Epithelial cell of proximal tubule (primary cell): ENCODE data around the gene WDFY4. TPM values are rescaled to one million over a fixed set of nuclear protein-coding genes. Genes with fewer than 3 reads are reported as not detected.

Source experiments
- DNase-seq: peaks from one replicate; pipeline ENCODE4 v3.0.0-alpha.2; 2011; ENCODE audit warnings: low read depth
- H3K4me3 ChIP-seq: 2 replicates; pipeline ENCODE4 v1.5.1; 2011; ENCODE audit warnings: low read depth, mild to moderate bottlenecking, low read length
- CTCF ChIP-seq: conservative IDR thresholded peaks from 2 replicates; pipeline ENCODE4 v1.5.1; 2012; ENCODE audit warnings: low read depth, mild to moderate bottlenecking, low read length
- total RNA-seq: library from RNA; depleted of rRNA; stranded (reverse); fragments of >200 nt; gene quantifications from 2 replicates; pipeline ENCODE4 v1.2.3, GENCODE V29; 2015

WDFY4 gene
- total RNA-seq, 1 donor from 2014 or later: not detected

GRCh38 chr10:49008505-49009198 lies 324.0 kb downstream of the WDFY4 start:
- no peak for TF ChIP-seq CTCF
- no peak for DNase-seq
- no peak overlapping the region for H3K4me3 ChIP-seq

GRCh38 chr10:49009199-49009979 lies 324.7 kb downstream of the WDFY4 start:
- TF ChIP-seq CTCF: no peak
- no peak for DNase-seq
- H3K4me3 ChIP-seq: no peak overlapping the region

GRCh38 chr10:49010295-49010694 lies 325.6 kb downstream of the WDFY4 start:
- no peak for DNase-seq
- no peak for TF ChIP-seq CTCF
- H3K4me3 ChIP-seq: no peak overlapping the region

GRCh38 chr10:49010865-49011264 lies 326.2 kb downstream of the WDFY4 start:
- no peak overlapping the region for H3K4me3 ChIP-seq
- DNase-seq: no peak
- TF ChIP-seq CTCF: no peak

GRCh38 chr10:49011756-49012155 lies 327.1 kb downstream of the WDFY4 start:
- no peak for DNase-seq
- H3K4me3 ChIP-seq: no peak overlapping the region
- no peak for TF ChIP-seq CTCF

- H3K4me3 ChIP-seq: no peak overlapping the region
- no peak for DNase-seq
- no peak for TF ChIP-seq CTCF
These were observed 327.9 kb downstream of the WDFY4 start for GRCh38 chr10:49012603-49013002.
